ENCODE results near the gene TRABD2B.

TRABD2B gene

GRCh38 chr1:47997289-47998200 lies at the start of gene TRABD2B:
TSS of gene TRABD2B (minus strand) at chr1:47997385.
- peak; percentile 50 for DNase-seq (ENCODE audit: low spot score)

DNA sequence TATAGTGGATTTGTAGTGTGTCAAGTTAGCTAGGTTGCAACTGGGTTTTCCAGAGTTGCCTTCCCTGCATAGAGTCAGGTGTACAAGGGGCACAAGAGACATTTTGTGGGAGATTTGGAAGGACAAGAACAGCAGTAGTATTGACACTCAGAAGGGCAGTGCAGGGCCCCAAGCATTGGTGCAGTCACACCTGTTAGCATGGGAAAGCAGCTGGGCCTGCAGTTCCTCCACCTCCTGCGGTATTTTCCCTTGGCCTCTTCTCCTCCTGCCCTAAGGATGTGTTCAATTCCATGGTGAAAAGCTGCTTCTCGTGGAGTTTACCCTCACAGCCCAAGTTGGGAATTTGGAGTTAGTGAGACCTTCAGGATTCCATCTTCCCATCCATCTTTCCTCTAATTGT lies 47.1 kb upstream of the TRABD2B start:
- no peak for DNase-seq (ENCODE audit: low spot score)

- DNase-seq (ENCODE audit: low spot score) = no peak
Observed at GRCh38 chr1:48043622-48044021, 46.4 kb upstream of the TRABD2B start.

DNA sequence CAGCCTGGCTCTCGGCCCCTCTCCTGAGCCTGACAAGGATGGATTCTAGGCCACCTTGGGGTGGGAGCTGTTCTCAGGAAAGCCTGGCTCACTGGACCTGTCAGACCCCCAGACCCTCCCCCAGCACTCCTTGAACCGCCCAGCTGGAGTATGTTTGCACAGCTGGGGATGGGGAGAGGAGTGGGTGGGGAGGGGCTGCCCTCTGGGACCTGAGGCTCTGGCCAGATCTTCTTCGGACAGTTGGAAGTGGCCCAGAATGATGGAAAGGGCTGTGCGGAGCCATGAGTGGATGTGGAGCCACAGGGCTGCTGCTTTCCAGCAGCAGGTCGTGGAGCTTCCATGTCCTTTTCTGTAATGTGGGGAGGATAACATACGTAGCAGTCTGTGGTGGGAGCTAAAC lies 43.0 kb upstream of the TRABD2B start:
- no peak for DNase-seq (ENCODE audit: low spot score)

DNA sequence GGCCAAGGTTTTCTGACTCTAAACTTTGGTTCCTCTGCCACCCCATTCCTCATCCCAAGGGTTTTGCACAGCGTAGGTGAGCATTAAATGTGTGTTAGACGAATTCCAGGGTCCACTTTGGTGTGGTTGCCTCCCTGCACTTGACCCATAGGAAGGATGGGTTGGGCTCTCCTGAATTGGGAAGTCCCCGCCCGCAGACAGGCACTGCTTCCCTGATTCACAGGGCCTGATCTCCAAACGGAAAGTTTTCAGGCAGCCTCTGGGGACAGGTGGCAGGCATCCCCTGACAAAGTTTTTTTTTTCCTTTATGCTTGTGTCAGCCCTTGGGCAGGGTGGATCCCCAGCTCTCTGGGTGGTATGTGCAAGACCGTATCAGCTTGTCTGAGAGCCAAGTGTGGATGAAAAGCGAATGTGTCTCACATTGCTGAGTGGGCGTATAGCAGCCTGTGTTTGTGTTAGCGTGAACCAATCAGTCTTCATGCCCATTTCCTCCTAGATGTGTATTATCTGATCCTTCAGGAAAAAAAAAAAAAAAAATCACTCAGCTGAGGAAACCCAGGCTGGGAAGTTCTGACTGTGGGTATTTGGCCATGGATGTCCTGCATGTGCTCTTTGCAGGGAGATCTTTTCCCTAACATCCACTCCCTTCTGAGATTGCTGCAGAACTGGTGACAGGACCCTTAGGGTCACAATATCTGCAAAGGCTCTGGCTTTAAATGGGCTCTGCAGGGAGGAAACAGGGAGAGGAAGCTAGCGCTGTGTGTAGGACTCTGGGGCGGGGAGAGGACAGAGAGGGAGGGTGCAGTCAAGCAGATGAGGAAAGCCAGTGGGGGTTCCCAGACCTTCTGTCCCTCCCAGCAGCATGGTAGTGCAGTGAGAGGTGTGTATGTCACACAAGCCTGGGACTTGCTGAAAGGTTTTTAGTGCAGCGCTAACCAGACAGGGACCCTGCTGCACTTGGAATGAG lies 42.2 kb upstream of the TRABD2B start:
- no peak for DNase-seq (ENCODE audit: low spot score)

DNA sequence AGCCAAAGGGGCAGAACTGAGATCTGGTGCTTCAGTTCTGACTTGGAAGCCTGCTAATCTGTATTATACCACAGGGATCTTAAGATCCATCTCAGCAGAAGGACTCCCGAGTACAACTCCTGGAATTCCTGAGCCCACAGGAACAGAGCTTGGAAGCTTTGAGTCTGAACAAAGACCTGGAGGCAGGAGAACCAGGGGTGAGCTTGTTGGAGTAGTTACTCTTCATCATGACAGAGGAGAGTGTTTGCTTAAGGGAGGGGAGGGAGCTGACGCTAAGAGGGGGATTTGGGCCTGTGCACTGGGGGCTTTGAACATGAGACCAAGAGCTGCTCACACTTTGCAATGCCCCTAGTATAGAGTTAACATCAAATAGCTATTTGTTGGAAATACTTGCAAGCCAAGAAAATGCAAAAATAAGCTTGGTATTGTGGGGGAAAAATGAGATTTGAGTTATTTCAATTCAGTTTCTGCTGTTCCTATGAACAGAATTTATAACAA lies 41.1 kb upstream of the TRABD2B start:
- no peak for DNase-seq (ENCODE audit: low spot score)

DNA sequence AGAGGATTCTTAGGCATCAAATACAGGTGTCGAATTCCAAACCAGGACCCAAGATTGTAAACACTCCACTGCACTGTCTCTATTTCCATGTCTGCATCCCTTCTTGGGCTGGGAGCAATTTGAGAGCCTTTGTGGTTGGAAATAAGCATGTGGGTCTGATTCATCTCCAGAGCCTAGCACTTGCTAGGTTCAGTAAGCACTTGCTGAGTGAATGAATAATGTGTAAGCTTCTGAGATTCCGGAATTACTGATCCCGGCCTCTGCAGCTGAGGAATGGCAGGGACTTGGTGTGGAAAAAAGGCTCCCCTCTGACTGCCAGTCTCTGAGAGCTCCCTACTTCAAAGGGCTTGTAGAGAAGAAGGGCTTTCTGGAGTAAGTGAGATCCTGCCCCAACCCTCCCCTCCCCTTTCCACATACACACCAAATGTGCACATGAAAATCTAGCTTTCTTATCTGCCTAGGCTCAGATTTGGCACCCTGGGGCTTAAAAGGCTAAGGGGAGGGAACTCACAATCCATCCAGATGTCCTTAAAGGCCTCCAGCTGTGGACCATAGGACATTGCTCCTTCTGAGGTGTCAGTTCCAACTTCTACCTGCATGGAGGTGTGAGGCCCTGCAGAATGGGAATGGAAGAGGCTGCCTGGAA lies 39.6 kb upstream of the TRABD2B start:
- DNase-seq (ENCODE audit: low spot score) = no peak

GRCh38 chr1:48035371-48036141 lies 38.4 kb upstream of the TRABD2B start:
- DNase-seq (ENCODE audit: low spot score) = no peak

GRCh38 chr1:48033495-48034045 lies 36.4 kb upstream of the TRABD2B start:
- DNase-seq (ENCODE audit: low spot score) = no peak

DNA sequence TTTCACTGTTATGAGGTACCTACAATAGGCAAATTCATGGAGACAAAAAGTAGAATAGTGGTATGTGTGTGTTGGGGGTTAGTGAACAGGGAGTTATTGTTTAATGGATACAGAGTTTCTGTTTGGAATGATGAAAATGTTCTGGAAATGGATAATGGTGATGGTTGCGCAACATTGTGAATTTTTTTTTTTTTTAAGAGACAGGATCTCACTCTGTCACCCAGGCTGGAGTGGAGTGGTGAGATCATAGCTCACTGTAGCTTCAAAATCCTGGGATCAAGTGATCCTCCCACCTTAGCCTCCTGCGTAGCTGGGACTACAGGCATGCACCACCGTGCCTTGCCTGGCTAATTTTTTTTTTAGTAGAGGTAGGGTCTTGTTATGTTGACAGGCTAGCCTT lies 34.5 kb upstream of the TRABD2B start:
- DNase-seq (ENCODE audit: low spot score) = no peak

GRCh38 chr1:48030696-48031365 lies 33.6 kb upstream of the TRABD2B start:
- DNase-seq (ENCODE audit: low spot score) = no peak

- DNase-seq (ENCODE audit: low spot score) = no peak
Observed at GRCh38 chr1:48030211-48030610, 33.0 kb upstream of the TRABD2B start.

GRCh38 chr1:48028218-48029069 lies 31.3 kb upstream of the TRABD2B start:
- no peak for DNase-seq (ENCODE audit: low spot score)

DNA sequence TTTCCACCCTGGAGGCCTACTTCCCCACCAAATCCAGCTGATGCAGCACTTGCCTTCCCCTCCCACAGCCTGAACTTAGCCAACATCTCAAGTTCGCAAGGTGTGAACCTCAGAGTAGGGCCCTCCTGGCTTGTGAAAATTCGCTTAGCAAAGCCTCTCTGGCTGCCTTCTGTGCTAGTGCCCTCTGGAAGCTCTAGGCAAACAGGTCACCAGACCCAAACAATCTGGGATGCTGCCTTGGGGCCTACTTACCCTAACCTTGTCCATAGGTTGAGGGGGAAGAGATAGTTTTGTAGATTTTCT lies 30.3 kb upstream of the TRABD2B start:
- DNase-seq (ENCODE audit: low spot score) = no peak

GRCh38 chr1:48026701-48027532 lies 29.7 kb upstream of the TRABD2B start:
- DNase-seq (ENCODE audit: low spot score) = no peak

- DNase-seq (ENCODE audit: low spot score) = no peak
Observed at GRCh38 chr1:48026275-48026674, 29.1 kb upstream of the TRABD2B start.

DNA sequence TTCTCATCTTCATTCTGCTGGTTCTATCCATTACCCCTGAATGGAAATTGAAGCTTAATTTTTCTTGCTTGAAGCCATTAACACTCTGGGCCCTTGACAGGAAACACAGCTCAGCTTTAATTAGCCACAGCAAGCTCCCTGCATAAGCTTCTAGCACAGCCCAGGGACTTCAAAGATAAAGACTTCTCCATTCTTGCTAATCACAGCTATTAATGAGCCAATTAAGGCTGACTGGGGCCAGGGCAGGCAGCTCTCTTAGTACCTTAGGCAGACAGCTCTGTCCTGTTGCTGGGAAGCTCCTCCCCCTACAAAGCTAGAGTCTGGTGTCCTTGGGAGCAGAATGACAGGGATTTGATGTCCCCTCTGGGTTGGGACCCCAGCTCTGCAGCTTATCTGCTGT lies 27.9 kb upstream of the TRABD2B start:
- no peak for DNase-seq (ENCODE audit: low spot score)

DNA sequence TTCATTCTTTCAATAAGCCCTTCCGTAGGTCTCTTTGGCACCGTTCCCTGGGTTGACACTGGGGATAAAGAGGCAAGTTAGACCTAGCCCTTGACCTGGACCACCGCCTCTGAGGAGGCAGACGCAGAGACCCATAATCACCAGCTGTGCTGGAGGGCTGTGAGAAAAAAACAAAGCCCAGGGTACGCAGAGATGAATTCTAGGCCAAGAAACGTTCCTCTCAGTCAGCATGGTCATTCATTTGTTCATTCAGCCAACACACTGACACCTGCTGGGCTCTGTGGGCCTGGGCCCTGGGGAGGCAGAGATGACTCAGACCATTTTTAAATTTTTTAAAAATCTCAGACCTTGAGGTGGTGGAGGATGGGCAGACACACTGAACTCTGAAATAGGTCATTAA lies 26.3 kb upstream of the TRABD2B start:
- DNase-seq (ENCODE audit: low spot score) = no peak

DNA sequence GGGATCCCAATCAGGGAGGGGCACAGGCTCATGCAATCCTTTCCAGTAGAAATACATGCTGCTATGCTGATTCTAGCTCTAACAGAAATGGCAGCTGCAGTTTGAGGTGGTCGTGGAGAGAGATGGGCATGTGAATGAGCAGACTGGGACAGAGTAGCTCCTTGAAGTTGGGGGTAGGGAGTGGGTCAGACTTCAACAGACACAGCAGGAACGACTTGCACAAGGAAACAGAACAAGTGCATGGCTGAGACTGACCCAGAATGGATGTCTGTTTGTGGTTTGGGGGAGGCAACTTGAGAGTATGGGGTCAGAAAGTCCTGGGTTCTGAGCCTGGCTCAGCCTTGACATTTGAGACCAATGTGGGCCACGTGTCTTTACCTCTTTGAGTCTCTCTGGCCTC lies 25.1 kb upstream of the TRABD2B start:
- no peak for DNase-seq (ENCODE audit: low spot score)
